AG09319 (cell line): ENCODE results near the gene INPP4B.

ENCODE experiments used
- DNase-seq: peaks from one replicate; pipeline ENCODE4 v3.0.0-alpha.2; 2010; ENCODE audit warnings: low read depth; ENCODE audit errors: extremely low read depth
- CTCF ChIP-seq: IDR thresholded peaks from 2 replicates; pipeline ENCODE4 v1.5.1; 2011; ENCODE audit warnings: low read depth, mild to moderate bottlenecking, inconsistent platforms, low read length, moderate library complexity

The INPP4B gene

GRCh38 chr4:142874684-142875083 lies 28.6 kb upstream of the INPP4B start:
- DNase-seq, result no peak
- no peak for TF ChIP-seq CTCF

- TF ChIP-seq CTCF, result no peak
- DNase-seq, result no peak
These were observed 20.6 kb upstream of the INPP4B start for GRCh38 chr4:142866685-142867084.

- no peak for DNase-seq
- TF ChIP-seq CTCF, result no peak
These were observed 15.2 kb upstream of the INPP4B start for GRCh38 chr4:142861351-142861750.

GRCh38 chr4:142858965-142859364 lies 12.9 kb upstream of the INPP4B start:
- TF ChIP-seq CTCF, result no peak
- DNase-seq, result no peak

GRCh38 chr4:142858446-142858845 lies 12.3 kb upstream of the INPP4B start:
- no peak for TF ChIP-seq CTCF
- no peak for DNase-seq

- no peak for DNase-seq
- TF ChIP-seq CTCF, result no peak
These were observed 10.5 kb upstream of the INPP4B start for GRCh38 chr4:142856576-142856975.

- no peak for DNase-seq
These were observed 4.4 kb upstream of the INPP4B start for GRCh38 chr4:142850478-142850877.

More at GRCh38 chr4:142850478-142850877, 4.4 kb upstream of the INPP4B start:
- peak; percentile 13; the same call in 1 of the 2 replicates for TF ChIP-seq CTCF
